Fibroblast of mammary gland (primary cell): ENCODE results near the gene POLN.
"Not testable (repeated sequence)": the region's sequence is repeated elsewhere in the genome, so short reads cannot be mapped to it uniquely, and the experiment has no call there.

ENCODE experiments used
- DNase-seq: peaks from one replicate; pipeline ENCODE4 v3.0.0-alpha.2; 2010; ENCODE audit warnings: low read depth
- H3K4me3 ChIP-seq: 2 replicates; pipeline ENCODE4 v1.5.1; 2011; ENCODE audit warnings: low read depth, mild to moderate bottlenecking, low read length, moderate library complexity; ENCODE audit not compliant: control insufficient read depth
- TF ChIP-seq, protein P1 (sequence below): conservative IDR thresholded peaks from 2 replicates; pipeline ENCODE4 v1.5.1; 2011; ENCODE audit warnings: low read depth, low read length, inconsistent platforms; ENCODE audit not compliant: control insufficient read depth, insufficient read depth

POLN gene

DNA sequence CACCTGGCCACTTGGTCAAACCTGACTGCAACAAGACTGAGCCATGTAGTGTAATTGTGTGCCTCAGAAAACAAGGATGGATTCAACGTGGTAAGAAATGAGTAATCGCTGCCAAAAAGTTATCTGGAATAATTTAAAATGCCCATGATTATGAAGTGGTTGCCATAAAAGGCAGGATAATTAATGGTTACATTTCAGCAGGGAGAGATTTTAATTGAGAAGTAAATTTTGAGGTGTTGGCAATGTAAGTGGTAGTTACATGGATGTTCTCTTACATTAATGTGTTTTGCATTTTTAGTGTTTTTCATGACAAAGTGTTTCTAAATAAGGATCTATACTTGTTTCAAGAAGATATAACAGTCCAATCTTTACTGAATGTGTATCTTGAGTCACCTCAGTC lies 15.7 kb downstream of the POLN start:
- TF ChIP-seq, protein P1, sequence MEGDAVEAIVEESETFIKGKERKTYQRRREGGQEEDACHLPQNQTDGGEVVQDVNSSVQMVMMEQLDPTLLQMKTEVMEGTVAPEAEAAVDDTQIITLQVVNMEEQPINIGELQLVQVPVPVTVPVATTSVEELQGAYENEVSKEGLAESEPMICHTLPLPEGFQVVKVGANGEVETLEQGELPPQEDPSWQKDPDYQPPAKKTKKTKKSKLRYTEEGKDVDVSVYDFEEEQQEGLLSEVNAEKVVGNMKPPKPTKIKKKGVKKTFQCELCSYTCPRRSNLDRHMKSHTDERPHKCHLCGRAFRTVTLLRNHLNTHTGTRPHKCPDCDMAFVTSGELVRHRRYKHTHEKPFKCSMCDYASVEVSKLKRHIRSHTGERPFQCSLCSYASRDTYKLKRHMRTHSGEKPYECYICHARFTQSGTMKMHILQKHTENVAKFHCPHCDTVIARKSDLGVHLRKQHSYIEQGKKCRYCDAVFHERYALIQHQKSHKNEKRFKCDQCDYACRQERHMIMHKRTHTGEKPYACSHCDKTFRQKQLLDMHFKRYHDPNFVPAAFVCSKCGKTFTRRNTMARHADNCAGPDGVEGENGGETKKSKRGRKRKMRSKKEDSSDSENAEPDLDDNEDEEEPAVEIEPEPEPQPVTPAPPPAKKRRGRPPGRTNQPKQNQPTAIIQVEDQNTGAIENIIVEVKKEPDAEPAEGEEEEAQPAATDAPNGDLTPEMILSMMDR: no peak
- H3K4me3 ChIP-seq: no peak overlapping the region
- no peak for DNase-seq

DNA sequence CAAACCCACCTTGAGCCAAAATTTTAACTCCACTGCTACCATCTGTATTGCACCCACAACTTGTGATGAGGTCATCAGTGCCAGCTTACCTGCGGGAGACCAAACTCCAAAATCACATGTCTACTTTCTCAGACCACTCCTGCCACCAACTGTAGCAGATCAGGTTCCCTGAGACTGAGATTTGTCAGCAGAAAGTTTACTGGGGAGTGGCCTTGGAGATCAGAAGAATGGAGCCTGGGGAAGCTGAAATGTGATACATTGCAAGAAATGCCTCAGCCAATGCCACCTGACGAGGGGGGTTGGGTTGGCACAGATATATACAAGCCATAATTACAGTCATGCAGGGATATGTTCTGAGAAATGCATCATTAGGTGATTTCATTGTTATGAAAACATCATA lies 19.1 kb downstream of the POLN start:
- TF ChIP-seq, protein P1: no peak
- H3K4me3 ChIP-seq: no peak overlapping the region
- DNase-seq: no peak

DNA sequence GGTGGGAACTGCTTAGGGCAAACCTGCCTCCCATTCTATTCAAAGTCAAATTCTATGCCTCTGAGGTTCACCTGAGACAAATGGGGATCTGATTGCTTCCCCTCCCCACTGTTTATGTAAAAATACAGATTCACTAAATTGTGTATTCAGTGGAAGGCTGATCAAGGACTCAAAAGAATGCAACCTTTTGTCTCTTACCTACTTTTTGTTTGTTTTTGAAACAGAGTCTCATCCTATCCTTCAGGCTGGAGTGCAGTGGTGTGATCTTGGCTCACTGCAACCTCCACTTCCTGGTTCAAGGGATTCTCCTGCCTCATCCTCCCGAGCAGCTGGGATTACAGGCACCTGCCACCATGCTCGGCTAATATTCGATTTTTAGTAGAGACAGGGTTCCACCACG lies 20.5 kb downstream of the POLN start:
- not testable (repeated sequence) for H3K4me3 ChIP-seq, DNase-seq

DNA sequence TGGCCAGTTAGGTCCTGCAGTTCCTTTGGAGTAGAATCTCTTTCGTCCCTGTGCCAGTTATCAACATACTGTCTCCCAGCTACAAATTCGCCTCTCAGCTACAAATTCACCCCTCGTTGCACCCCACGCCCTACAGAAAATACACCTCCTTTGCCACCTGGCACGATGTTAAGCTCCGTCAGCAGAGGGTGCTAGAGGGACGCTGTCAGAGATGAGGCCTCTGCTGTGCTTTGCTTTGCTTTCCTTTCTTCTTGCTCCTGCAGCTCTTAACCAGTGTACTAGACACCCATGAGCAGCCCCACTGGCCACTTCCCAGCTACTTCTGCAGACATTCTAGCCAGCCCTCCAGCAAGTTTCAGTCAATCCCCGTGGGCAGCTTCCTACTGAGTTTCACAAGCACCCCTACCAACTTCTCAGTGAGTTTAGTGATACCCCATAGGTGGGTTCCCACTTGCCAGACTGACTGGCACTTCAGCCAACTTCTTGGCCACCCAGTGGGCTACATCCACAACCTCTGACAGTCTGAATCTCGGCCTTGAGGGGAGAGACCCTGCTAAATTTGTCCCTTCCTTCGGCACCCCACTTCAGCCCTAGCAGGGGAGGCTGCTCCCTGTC lies 21.8 kb downstream of the POLN start:
- peak; percentile 64 for DNase-seq
- H3K4me3 ChIP-seq: no peak overlapping the region

DNA sequence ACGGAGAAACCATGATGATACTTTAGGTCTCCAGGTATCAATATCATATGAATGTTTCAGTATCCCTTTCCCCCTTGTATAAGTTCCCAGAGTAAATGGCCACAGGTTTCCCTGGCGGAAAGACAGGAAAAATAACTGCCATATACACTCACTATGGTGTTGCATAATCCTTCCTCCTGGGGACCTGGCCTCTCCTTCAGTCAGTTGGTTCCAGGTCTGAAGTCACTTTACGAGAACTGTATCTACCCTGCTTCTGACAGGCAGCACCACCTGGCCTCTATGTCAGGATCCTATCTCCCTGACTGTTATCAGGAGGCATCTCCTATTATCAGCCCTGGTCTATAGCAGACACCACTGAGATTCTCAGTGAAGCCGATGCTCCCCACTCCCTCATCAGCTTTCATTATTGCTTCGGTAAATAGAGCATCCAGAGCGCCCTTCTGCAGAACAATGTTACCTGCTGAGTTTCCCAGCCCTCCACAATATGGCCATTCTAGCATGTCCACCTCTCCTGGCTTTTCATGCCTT lies 22.6 kb downstream of the POLN start:
- no peak for DNase-seq
- no peak overlapping the region for H3K4me3 ChIP-seq
- TF ChIP-seq, protein P1: no peak

More for the DNA sequence above, 21.8 kb downstream of the POLN start:
- TF ChIP-seq, protein P1: peak; percentile 91

DNA sequence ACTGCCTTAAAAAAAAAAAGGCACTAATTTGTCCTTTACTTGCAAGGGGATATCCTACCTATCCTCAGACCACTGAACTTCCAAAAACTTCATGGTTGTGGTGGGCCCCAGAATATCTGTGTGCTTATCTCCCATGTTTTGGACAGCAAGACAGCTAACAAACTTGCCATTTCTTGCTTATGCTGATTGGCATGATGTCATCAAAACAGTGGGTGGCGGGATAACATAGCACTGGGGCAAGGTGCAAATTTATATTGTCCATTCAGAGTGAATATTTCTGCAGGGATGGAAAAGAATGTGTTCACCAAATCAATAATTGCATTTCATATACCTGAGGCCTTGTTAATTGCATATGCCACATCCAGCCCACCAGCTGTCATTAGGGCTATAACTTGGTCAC lies 23.5 kb downstream of the POLN start:
- no peak overlapping the region for H3K4me3 ChIP-seq
- TF ChIP-seq, protein P1: no peak
- DNase-seq: no peak

DNA sequence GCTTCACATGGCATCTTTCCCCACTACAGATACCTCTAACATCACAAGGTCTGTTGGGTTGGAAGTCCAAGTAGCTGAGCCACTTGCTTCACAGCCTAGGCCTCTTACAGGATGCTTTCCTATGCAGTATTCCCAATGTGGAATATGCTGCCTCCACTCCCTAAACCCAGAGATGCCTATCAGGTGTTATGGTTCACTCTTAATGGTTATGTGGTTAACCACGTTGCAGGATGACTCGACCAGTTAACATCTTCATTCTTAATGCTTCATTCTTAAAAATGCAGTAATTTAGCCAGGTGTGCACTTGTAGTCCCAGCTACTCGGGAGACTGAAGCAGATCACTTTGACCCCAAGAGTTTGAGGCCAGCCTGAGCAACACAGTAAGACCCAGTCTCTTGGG lies 24.2 kb downstream of the POLN start:
- H3K4me3 ChIP-seq: no peak overlapping the region
- TF ChIP-seq, protein P1: no peak
- peak; percentile 30 for DNase-seq
